Karpas-422 (cell line): ENCODE measurements around the gene FAF2. TPM values are rescaled to one million over a fixed set of nuclear protein-coding genes. Genes with fewer than 3 reads are reported as not detected.
A peak's percentile ranks its signal among the peaks of the same experiment; 100 is the strongest.
"Not testable (repeated sequence)": the region's sequence is repeated elsewhere in the genome, so short reads cannot be mapped to it uniquely, and the experiment has no call there.

Experiments
- DNase-seq: peaks from one replicate; pipeline ENCODE4 v3.0.0-alpha.2; 2015
- H2AFZ ChIP-seq: fragments of 200-600 bp; sonication (generic); 2 replicates; pipeline ENCODE4 v1.6.1; 2014; ENCODE audit warnings: antibody characterized with exemption, low read length, mixed read lengths
- H3K27ac ChIP-seq: fragments of 200-600 bp; sonication (generic); 2 replicates; pipeline ENCODE4 v1.5.1; 2014; ENCODE audit warnings: mild to moderate bottlenecking, low read length, moderate library complexity
- H3K27me3 ChIP-seq: fragments of 200-600 bp; sonication (generic); 2 replicates; pipeline ENCODE4 v1.6.1; 2014; ENCODE audit warnings: low read length, mixed read lengths
- H3K36me3 ChIP-seq: fragments of 200-600 bp; sonication (generic); 2 replicates; pipeline ENCODE4 v1.6.1; 2014; ENCODE audit warnings: low read length, mixed read lengths; ENCODE audit not compliant: insufficient read depth
- H3K4me1 ChIP-seq: fragments of 200-600 bp; sonication (generic); 2 replicates; pipeline ENCODE4 v1.6.1; 2014; ENCODE audit warnings: mild to moderate bottlenecking, low read length, mixed read lengths
- H3K4me2 ChIP-seq: fragments of 200-600 bp; sonication (generic); 2 replicates; pipeline ENCODE4 v1.6.1; 2014; ENCODE audit warnings: low read length, low read depth, mild to moderate bottlenecking; ENCODE audit not compliant: poor library complexity, severe bottlenecking
- H3K4me3 ChIP-seq: fragments of 200-600 bp; sonication (generic); 2 replicates; pipeline ENCODE4 v1.5.1; 2014; ENCODE audit warnings: mild to moderate bottlenecking, antibody characterized with exemption, low read length, mixed read lengths
- H3K79me2 ChIP-seq: fragments of 200-600 bp; sonication (generic); 2 replicates; pipeline ENCODE4 v1.6.1; 2014; ENCODE audit warnings: mild to moderate bottlenecking, low read length, mixed read lengths
- H3K9ac ChIP-seq: fragments of 200-600 bp; sonication (generic); 2 replicates; pipeline ENCODE4 v1.6.0; 2014; ENCODE audit warnings: low read length
- H3K9me2 ChIP-seq: fragments of 200-600 bp; sonication (generic), shearing (Covaris generic); replicated peaks from 2 replicates; pipeline ENCODE4 v1.6.0; 2014; ENCODE audit warnings: mild to moderate bottlenecking, low read length, moderate library complexity; ENCODE audit not compliant: insufficient read depth
- H3K9me3 ChIP-seq: fragments of 300-700, 200-600 bp; sonication (generic); 2 replicates; pipeline ENCODE4 v1.6.1; 2014; ENCODE audit warnings: low read length, mixed read lengths
- H4K20me1 ChIP-seq: fragments of 200-600 bp; sonication (generic); 2 replicates; pipeline ENCODE4 v1.6.1; 2014; ENCODE audit warnings: mild to moderate bottlenecking, antibody characterized with exemption, low read length, low read depth; ENCODE audit not compliant: insufficient read depth
- total RNA-seq: library from RNA; depleted of rRNA; stranded (reverse); fragments of >200 nt; shearing (Covaris generic); gene quantifications from 2 replicates; pipeline ENCODE4 v1.2.3, GENCODE V29; 2014; ENCODE audit warnings: low replicate concordance

The FAF2 gene
- total RNA-seq, 1 experiment from 2014 or later = 37.5 TPM

- peak overlapping the region; percentile 90 for H3K4me3 ChIP-seq
- DNase-seq = peak; percentile 95
These were observed 95.4 kb downstream of the FAF2 start for GRCh38 chr5:176543428-176544182.

DNA sequence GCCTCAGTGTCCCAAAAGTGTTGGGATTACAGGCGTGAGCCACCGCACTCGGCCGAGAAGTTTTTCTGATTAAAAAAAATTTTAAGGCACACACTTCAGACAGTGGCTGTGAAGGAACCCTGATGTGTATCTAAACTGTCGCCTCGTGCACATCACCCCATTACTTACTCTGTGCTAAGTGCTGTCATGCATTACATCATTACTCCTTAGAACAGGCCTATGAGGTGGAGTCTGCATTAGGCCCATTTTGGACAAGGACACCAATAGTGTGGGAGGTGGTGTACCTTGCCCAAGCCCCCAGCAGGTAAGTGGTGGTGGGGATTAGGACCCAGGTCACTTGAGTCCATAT, 97.2 kb downstream of the FAF2 start:
- H3K9me2 ChIP-seq = no peaks in the 10 kb centered on the region
- no peaks in the 10 kb centered on the region for H3K36me3 ChIP-seq
- H3K9me3 ChIP-seq = no peaks in the 10 kb centered on the region
- no peak overlapping the region for H3K27ac ChIP-seq
- H2AFZ ChIP-seq = no peak overlapping the region
- H3K79me2 ChIP-seq = peaks cover 10% of the 10 kb centered on the region
- no peak for DNase-seq
- no peaks in the 10 kb centered on the region for H3K27me3 ChIP-seq
- H3K4me3 ChIP-seq = no peak overlapping the region
- no peak overlapping the region for H3K9ac ChIP-seq
- no peaks in the 10 kb centered on the region for H4K20me1 ChIP-seq
- no peak overlapping the region for H3K4me2 ChIP-seq
- H3K4me1 ChIP-seq = peaks cover 39% of the 10 kb centered on the region

More at GRCh38 chr5:176543428-176544182, 95.4 kb downstream of the FAF2 start:
- Histone ChIP-seq H3K36me3 (no peaks in the 10 kb centered on the region), H3K27ac (peak overlapping the region; percentile 80), H3K4me2 (peak overlapping the region; percentile 98), H4K20me1 (no peaks in the 10 kb centered on the region), H2AFZ (peak overlapping the region; percentile 100), H3K4me1 (peaks cover 51% of the 10 kb centered on the region), H3K9ac (peak overlapping the region; percentile 90), H3K79me2 (peaks cover 10% of the 10 kb centered on the region), H3K27me3 (no peaks in the 10 kb centered on the region), H3K9me3 (no peaks in the 10 kb centered on the region), H3K9me2 (no peaks in the 10 kb centered on the region)

DNA sequence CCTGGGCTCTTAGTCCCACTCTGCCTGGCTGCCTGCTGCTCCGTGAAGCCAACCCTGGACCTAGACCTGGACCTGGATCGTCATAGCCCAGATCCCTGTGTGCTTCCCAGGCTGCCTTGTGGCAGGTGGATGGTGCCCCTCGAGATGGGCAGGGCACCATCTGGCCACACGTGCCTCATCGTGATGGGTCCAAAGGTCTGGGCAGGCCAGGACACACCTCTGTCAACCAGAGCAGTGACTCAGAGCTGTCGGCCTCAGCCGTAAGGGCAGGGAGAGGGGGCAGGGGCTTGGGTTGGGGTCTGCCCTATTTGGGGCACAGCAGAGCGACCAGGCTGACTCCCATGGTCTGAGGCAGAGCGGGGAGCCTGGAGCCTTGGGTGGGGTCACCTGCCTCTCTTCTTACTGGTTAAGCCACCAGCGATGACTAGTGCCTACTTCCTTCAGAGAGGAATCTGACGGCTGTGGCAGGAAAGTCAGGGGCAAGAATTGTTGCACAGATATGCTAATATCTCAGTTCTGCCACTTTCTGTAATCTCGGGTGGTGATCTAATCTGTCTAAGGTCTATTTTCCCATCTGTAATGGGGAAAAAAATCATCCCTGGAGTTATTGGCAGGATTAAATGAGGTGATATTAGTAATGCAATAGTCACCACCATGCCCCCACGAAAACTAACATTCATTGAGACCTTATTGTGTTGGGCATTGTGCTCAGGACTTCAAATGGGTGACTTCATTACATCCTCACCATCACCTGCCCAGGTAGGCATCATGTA, 97.7 kb downstream of the FAF2 start:
- DNase-seq = no peak
- Histone ChIP-seq H3K4me1 (peaks cover 39% of the 10 kb centered on the region), H3K9me3 (no peaks in the 10 kb centered on the region), H3K27me3 (no peaks in the 10 kb centered on the region), H3K4me3 (no peak overlapping the region), H3K79me2 (peaks cover 8% of the 10 kb centered on the region), H4K20me1 (no peaks in the 10 kb centered on the region), H3K4me2 (no peak overlapping the region), H3K9me2 (no peaks in the 10 kb centered on the region), H3K27ac (no peak overlapping the region), H3K36me3 (no peaks in the 10 kb centered on the region), H2AFZ (no peak overlapping the region), H3K9ac (no peak overlapping the region)

- Histone ChIP-seq H3K27ac (no peak overlapping the region), H3K4me1 (peaks cover 22% of the 10 kb centered on the region)
These were observed 99.6 kb downstream of the FAF2 start for GRCh38 chr5:176547802-176548201.

DNA sequence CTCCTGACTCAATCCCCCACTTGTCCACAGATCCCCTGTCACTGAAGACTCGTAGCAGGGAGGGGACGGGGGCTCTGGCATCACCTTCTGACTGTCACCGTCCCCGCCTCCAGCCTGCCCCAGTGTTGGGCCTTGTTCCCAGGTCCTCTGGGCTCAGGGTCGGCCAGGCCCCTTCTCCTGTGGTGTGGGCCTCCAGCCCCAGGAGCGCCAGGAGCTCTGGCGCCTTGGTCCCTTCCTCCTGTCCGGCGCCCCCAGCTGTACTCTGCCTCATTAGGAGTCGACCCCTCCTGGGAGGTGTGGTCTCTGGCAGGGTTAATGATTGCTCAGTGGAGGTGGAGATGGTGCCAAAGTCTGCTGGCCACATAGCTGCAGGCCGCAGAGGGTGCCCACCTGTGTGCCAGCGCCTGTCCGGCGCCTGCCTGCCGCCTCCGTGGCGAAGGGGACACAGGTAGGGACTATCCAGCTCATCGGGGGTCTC, 100.8 kb downstream of the FAF2 start, which contains the start of gene CDHR2:
Gene CDHR2, plus strand, starts transcription at position 376 of the 478 bp plus-strand sequence. CDS start 16,011 bp downstream, outside the sequence.
- no peak within 1 kb of the TSS for H3K4me2 ChIP-seq

More at GRCh38 chr5:176547802-176548201, 99.6 kb downstream of the FAF2 start:
- no peak overlapping the region for H2AFZ ChIP-seq
- no peak overlapping the region for H3K4me2 ChIP-seq
- no peak for DNase-seq
- no peak overlapping the region for H3K4me3 ChIP-seq
- H3K36me3 ChIP-seq = no peaks in the 10 kb centered on the region
- no peak overlapping the region for H3K9ac ChIP-seq
- no peaks in the 10 kb centered on the region for H4K20me1 ChIP-seq
- no peaks in the 10 kb centered on the region for H3K27me3 ChIP-seq
- peaks cover 3% of the 10 kb centered on the region; the same call in 1 of the 2 replicates for H3K79me2 ChIP-seq
- H3K9me3 ChIP-seq = no peaks in the 10 kb centered on the region
- no peaks in the 10 kb centered on the region for H3K9me2 ChIP-seq

GRCh38 chr5:176549871-176550270, 101.7 kb downstream of the FAF2 start:
- Histone ChIP-seq H3K4me1 (peaks cover 14% of the 10 kb centered on the region), H4K20me1 (no peaks in the 10 kb centered on the region), H3K4me3 (no peak overlapping the region), H3K4me2 (no peak overlapping the region), H3K27me3 (no peaks in the 10 kb centered on the region), H3K79me2 (no peaks in the 10 kb centered on the region), H2AFZ (no peak overlapping the region), H3K9me3 (no peaks in the 10 kb centered on the region), H3K36me3 (no peaks in the 10 kb centered on the region), H3K27ac (no peak overlapping the region), H3K9me2 (no peaks in the 10 kb centered on the region), H3K9ac (no peak overlapping the region)
- DNase-seq = no peak

More for the DNA sequence above, 100.8 kb downstream of the FAF2 start, which contains the start of gene CDHR2:
- DNase-seq = no peak
- no peak within 1 kb of the TSS for H3K9ac ChIP-seq
- H3K79me2 ChIP-seq = no peaks in the 10 kb centered on the region
- H3K4me1 ChIP-seq = peaks cover 20% of the 10 kb centered on the region
- H3K9me3 ChIP-seq = no peaks in the 10 kb centered on the region
- no peak within 1 kb of the TSS for H3K27ac ChIP-seq
- H3K9me2 ChIP-seq = no peaks in the 10 kb centered on the region
- no peaks in the 10 kb centered on the region for H3K27me3 ChIP-seq
- no peaks in the 10 kb centered on the region for H3K36me3 ChIP-seq
- no peak within 1 kb of the TSS for H2AFZ ChIP-seq
- no peak within 1 kb of the TSS for H3K4me3 ChIP-seq
- H4K20me1 ChIP-seq = no peaks in the 10 kb centered on the region

DNA sequence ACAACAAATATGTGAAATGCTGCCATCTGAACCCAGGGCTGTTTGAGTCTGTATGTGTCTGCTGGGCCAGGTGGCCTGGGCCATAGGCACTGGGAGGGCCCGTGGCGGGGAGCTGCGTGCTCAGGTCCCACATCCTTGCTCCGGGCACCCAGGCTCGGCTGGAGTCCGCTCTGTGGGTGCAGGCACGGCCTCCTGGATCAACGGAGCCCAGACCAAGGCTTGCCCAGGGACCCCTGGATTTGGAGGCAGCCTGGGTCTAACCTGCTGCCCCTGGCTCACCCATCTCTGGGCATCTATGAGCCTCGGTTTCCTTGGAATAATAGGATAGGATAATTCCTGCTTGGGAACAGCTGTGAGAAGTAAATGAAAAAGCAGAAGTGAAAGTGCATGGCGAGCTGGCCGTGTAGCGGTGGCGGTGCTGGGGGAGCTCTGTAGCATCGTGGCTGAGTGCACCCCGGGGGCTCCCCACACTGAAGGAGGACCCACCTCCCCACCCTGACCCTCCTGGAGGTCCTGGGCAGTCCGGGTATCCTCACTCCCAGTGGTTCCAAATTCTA, 102.2 kb downstream of the FAF2 start:
- H4K20me1 ChIP-seq = no peaks in the 10 kb centered on the region
- H3K9ac ChIP-seq = no peak overlapping the region
- no peak overlapping the region for H3K27ac ChIP-seq
- H3K27me3 ChIP-seq = no peaks in the 10 kb centered on the region
- H2AFZ ChIP-seq = no peak overlapping the region
- no peaks in the 10 kb centered on the region for H3K36me3 ChIP-seq
- H3K9me3 ChIP-seq = no peaks in the 10 kb centered on the region
- no peak overlapping the region for H3K4me3 ChIP-seq
- H3K79me2 ChIP-seq = no peaks in the 10 kb centered on the region
- peaks cover 14% of the 10 kb centered on the region for H3K4me1 ChIP-seq
- H3K9me2 ChIP-seq = no peaks in the 10 kb centered on the region
- no peak for DNase-seq
- peak overlapping the region; percentile 37 for H3K4me2 ChIP-seq

- H2AFZ ChIP-seq, H3K9me2 ChIP-seq, H3K79me2 ChIP-seq, H3K4me3 ChIP-seq, H3K9ac ChIP-seq, H3K9me3 ChIP-seq, H3K27ac ChIP-seq, H4K20me1 ChIP-seq, H3K27me3 ChIP-seq, DNase-seq, H3K36me3 ChIP-seq: not testable (repeated sequence)
- H3K4me2 ChIP-seq = peak overlapping the region; percentile 37
- H3K4me1 ChIP-seq = peaks cover 14% of the 10 kb centered on the region
These were observed 102.8 kb downstream of the FAF2 start for GRCh38 chr5:176550937-176551336.
